ENCODE data around the gene GCK. TPM values are rescaled to one million over a fixed set of nuclear protein-coding genes. Genes with fewer than 3 reads are reported as not detected.

The GCK gene
- total RNA-seq, 3 donors from 2014 or later (not counting 1 experiment from before 2014, with no cell fraction given), result not detected

DNA sequence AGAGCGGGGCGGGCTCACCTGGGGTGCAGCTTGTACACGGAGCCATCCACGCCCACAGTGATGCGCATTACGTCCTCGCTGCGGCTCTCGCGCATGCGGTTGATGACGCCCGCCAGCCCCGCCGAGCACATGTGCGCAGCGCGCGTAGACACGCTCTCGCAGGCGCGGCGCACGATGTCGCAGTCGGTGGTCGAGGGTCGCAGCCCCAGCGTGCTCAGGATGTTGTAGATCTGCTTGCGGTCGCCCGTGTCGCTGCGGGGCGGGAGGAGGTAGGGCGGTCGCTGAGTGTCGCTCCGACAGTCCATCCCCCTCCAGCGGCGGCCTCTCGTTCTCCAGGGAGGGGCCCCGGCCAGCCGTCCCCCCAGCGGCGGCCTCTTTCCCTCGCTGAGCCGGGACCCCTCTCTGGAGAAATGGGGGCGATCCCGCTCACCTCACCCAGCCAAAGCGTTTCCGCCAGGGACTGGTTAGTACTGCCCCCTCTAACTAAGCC, 43.7 kb downstream of the GCK start:
- Mint-ChIP-seq H3K27ac (no peak overlapping the region), H3K27me3 (ENCODE audit: low read depth in 2 of 2) (peaks cover 0 to 6% of the 10 kb centered on the region in 2 donors), H3K4me1 (peaks cover 0 to 6% of the 10 kb centered on the region in 2 donors), H3K36me3 (no peaks in the 10 kb centered on the region), H3K9me3 (no peaks in the 10 kb centered on the region), H3K4me3 (peak overlapping the region; percentile 65)
- H3K4me1 ChIP-seq (ENCODE audit: control insufficient read depth, insufficient read depth, low read length), result peaks cover 18% of the 10 kb centered on the region
- TF ChIP-seq, protein P1, sequence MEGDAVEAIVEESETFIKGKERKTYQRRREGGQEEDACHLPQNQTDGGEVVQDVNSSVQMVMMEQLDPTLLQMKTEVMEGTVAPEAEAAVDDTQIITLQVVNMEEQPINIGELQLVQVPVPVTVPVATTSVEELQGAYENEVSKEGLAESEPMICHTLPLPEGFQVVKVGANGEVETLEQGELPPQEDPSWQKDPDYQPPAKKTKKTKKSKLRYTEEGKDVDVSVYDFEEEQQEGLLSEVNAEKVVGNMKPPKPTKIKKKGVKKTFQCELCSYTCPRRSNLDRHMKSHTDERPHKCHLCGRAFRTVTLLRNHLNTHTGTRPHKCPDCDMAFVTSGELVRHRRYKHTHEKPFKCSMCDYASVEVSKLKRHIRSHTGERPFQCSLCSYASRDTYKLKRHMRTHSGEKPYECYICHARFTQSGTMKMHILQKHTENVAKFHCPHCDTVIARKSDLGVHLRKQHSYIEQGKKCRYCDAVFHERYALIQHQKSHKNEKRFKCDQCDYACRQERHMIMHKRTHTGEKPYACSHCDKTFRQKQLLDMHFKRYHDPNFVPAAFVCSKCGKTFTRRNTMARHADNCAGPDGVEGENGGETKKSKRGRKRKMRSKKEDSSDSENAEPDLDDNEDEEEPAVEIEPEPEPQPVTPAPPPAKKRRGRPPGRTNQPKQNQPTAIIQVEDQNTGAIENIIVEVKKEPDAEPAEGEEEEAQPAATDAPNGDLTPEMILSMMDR (IDR thresholded peaks at IDR 0.05), result no peak
- no peaks in the 10 kb centered on the region for H3K9me3 ChIP-seq (ENCODE audit: control insufficient read depth, insufficient read depth, low read length)
- H3K27ac ChIP-seq (ENCODE audit: low read length), result no peak overlapping the region
- 13% methylated on average over 53 of the region's 53 CpGs for WGBS (ENCODE audit: insufficient coverage)
- H3K4me3 ChIP-seq (ENCODE audit: low read length), result peak overlapping the region; percentile 36
- peaks cover 11% of the 10 kb centered on the region for H3K27me3 ChIP-seq (ENCODE audit: control insufficient read depth, insufficient read depth, low read length)
- peak; percentile 50 to 73 (median 72) for ATAC-seq
- DNase-seq, result peak; percentile 30 to 79
- H3K36me3 ChIP-seq (ENCODE audit: control insufficient read depth, insufficient read depth, low read length), result no peaks in the 10 kb centered on the region
- intact Hi-C loops (cut with micrococcal nuclease), result no loop called here

DNA sequence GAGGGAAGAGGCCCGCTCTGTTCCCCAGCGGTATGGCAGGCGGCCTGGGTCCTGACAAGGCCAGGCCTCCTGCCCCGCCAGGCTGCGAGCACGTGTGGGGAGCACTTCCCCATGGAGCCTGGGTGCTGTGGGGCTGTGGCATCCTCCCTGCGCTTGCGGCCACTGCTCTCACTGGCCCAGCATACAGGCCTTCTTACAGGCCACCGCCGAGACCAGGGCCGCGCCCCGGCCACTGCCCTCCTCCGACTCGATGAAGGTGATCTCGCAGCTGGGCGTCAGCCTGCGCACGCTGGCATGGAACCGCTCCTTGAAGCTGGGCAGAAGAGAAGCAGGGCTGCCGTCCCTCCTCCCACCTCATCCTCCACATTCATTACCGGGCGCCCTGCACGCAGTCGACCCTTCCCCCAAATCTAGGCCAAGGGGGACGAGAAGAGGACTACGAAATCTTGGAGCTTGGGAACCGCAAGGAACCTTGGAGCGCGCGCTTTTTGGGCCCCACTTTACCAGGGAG, 44.2 kb downstream of the GCK start:
- Mint-ChIP-seq H3K4me1 (peaks cover 0 to 6% of the 10 kb centered on the region in 2 donors), H3K27me3 (ENCODE audit: low read depth in 2 of 2) (peaks cover 0 to 6% of the 10 kb centered on the region in 2 donors), H3K4me3 (peak overlapping the region; percentile 65), H3K9me3 (no peaks in the 10 kb centered on the region), H3K27ac (no peak overlapping the region), H3K36me3 (no peaks in the 10 kb centered on the region)
- TF ChIP-seq, protein P1 (IDR thresholded peaks at IDR 0.05), result no peak
- 65% methylated on average over 31 of the region's 31 CpGs for WGBS (ENCODE audit: insufficient coverage)
- Histone ChIP-seq H3K4me1 (ENCODE audit: control insufficient read depth, insufficient read depth, low read length) (peaks cover 16% of the 10 kb centered on the region), H3K27ac (ENCODE audit: low read length) (no peak overlapping the region), H3K36me3 (ENCODE audit: control insufficient read depth, insufficient read depth, low read length) (no peaks in the 10 kb centered on the region), H3K4me3 (ENCODE audit: low read length) (no peak overlapping the region), H3K27me3 (ENCODE audit: control insufficient read depth, insufficient read depth, low read length) (peaks cover 11% of the 10 kb centered on the region), H3K9me3 (ENCODE audit: control insufficient read depth, insufficient read depth, low read length) (no peaks in the 10 kb centered on the region)
- ATAC-seq (no peak), DNase-seq (no peak)
- intact Hi-C loops (cut with micrococcal nuclease), result no loop called here

DNA sequence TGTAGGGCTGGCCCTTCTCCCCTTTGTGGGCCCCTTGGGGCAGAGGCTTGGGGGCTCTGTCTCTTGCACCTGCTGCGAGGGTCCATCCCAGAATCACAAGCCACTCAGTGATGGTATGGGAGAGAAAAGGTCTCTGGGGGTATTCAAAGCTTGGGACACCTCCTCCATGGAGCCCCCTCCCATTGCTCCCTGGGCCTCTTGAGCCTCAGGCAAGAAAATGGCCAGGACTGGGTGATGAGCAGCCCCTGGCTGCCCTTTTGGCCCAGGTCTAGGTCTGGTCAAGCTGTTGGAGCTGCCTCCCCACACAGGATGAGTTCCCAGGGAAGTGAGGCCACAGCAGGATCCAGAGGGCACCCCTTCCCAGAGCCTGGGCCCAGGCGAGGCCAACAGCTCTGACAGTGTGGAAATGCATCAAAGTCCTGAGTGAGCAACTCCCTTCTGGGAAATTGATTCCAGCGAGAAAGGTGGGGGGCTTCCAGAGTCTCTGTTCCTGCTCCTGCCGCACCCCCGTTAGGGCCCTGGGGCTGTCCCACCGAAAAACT, 44.7 kb downstream of the GCK start:
- TF ChIP-seq, protein P1 (IDR thresholded peaks at IDR 0.05), result no peak
- 75% methylated on average over 5 of the region's 6 CpGs for WGBS (ENCODE audit: insufficient coverage)
- DNase-seq, result no peak
- Mint-ChIP-seq H3K9me3 (no peaks in the 10 kb centered on the region), H3K27me3 (ENCODE audit: low read depth in 2 of 2) (peaks cover 0 to 6% of the 10 kb centered on the region in 2 donors), H3K27ac (no peak overlapping the region), H3K36me3 (no peaks in the 10 kb centered on the region), H3K4me1 (peaks cover 0 to 6% of the 10 kb centered on the region in 2 donors), H3K4me3 (no peak overlapping the region)
- H3K4me1 ChIP-seq (ENCODE audit: control insufficient read depth, insufficient read depth, low read length), result peaks cover 16% of the 10 kb centered on the region
- no peak for ATAC-seq
- peaks cover 11% of the 10 kb centered on the region for H3K27me3 ChIP-seq (ENCODE audit: control insufficient read depth, insufficient read depth, low read length)
- H3K9me3 ChIP-seq (ENCODE audit: control insufficient read depth, insufficient read depth, low read length), result no peaks in the 10 kb centered on the region
- no peak overlapping the region for H3K4me3 ChIP-seq (ENCODE audit: low read length)
- H3K36me3 ChIP-seq (ENCODE audit: control insufficient read depth, insufficient read depth, low read length), result no peaks in the 10 kb centered on the region
- no peak overlapping the region for H3K27ac ChIP-seq (ENCODE audit: low read length)
- intact Hi-C loops (cut with micrococcal nuclease), result no loop called here
